ENCODE data around the gene ZSCAN21. TPM values are rescaled to one million over a fixed set of nuclear protein-coding genes. Genes with fewer than 3 reads are reported as not detected.

ZSCAN21 gene
- total RNA-seq, 1 donor from 2014 or later: 11.6 TPM

DNA sequence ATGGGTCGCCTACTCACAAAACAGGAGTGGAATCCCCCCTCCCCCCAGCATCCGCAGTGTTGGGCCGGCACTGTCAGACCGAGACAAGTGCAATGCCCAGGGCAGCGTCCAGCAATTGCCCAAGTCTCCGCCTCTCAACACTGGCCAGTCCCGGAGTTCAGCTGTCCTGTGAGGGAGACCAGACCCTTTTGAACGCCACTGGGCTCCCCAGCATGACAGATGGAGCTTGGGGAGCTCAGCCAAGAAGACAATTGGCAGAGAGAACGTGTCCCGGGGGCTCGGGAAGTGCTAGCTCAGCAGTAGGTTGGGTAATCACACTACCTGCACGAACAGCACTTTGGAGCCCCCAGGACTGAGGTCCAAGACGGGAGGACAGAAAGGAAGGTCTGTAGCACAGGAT lies 43.9 kb downstream of the ZSCAN21 start:
- Histone ChIP-seq H3K36me3 (ENCODE audit: control insufficient read depth, insufficient read depth, low read length) (peaks cover 56% of the 10 kb centered on the region), H3K4me3 (ENCODE audit: low read depth, low read length) (no peak overlapping the region), H3K27me3 (ENCODE audit: control insufficient read depth, insufficient read depth, low read length) (no peaks in the 10 kb centered on the region)
- FAIRE-seq (no peak), DNase-seq (ENCODE audit: low read depth) (no peak)
- TF ChIP-seq, protein P1, sequence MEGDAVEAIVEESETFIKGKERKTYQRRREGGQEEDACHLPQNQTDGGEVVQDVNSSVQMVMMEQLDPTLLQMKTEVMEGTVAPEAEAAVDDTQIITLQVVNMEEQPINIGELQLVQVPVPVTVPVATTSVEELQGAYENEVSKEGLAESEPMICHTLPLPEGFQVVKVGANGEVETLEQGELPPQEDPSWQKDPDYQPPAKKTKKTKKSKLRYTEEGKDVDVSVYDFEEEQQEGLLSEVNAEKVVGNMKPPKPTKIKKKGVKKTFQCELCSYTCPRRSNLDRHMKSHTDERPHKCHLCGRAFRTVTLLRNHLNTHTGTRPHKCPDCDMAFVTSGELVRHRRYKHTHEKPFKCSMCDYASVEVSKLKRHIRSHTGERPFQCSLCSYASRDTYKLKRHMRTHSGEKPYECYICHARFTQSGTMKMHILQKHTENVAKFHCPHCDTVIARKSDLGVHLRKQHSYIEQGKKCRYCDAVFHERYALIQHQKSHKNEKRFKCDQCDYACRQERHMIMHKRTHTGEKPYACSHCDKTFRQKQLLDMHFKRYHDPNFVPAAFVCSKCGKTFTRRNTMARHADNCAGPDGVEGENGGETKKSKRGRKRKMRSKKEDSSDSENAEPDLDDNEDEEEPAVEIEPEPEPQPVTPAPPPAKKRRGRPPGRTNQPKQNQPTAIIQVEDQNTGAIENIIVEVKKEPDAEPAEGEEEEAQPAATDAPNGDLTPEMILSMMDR (IDR thresholded peaks at IDR 0.05; ENCODE audit: insufficient read depth, low read length, severe bottlenecking): no peak

DNA sequence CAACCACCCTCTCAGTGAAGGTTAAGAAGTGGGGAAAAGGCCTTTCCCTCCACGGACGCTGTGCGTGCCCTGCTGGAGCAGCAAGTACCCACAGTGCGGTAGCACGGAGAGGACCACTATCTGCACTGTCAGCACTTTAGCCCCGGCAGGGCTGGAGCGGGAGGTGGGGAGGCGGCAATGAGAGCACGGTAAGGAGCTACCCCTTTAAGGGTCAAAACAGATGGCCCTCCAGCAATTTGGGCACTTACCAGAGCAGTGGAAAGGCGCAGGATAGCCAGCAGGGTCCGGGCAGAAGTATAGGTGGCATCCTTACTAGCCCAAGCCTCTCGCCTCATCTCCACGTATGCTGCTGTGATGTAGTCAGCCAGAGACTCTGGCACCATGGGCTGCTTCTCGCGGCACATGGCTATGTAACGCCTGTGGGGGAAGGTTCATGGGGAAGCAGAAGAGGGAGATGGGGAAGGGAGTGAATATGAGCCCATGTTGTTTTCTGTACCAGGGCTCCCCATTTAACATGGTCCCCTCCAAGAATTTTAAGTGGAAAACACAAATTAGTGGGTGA lies 44.4 kb downstream of the ZSCAN21 start:
- H3K36me3 ChIP-seq (ENCODE audit: control insufficient read depth, insufficient read depth, low read length): peaks cover 57% of the 10 kb centered on the region

DNA sequence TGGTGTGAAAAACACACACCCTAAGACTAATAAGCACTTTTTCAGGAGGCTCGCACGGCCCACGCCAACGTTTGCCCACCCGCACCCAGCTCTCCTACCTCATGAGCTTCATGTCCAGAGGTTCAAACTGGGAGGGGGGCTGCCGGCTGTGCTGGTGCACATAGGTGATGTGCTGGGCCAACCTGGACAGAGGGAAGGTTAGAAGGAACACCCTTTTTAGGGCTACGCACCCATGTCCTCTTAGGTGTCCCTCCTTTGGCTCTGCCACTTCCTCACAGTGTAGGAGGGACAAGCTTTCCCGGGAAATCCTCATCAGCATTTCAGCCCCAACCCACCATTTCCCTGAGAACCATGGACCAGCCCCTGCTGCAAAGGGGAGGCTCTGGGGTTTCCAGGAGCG lies 45.7 kb downstream of the ZSCAN21 start:
- Histone ChIP-seq H3K4me3 (ENCODE audit: low read depth, low read length) (no peak overlapping the region), H3K27me3 (ENCODE audit: control insufficient read depth, insufficient read depth, low read length) (no peaks in the 10 kb centered on the region), H3K36me3 (ENCODE audit: control insufficient read depth, insufficient read depth, low read length) (peaks cover 59% of the 10 kb centered on the region)
- DNase-seq (ENCODE audit: low read depth): no peak
- no peak for FAIRE-seq
- TF ChIP-seq, protein P1 (IDR thresholded peaks at IDR 0.05; ENCODE audit: insufficient read depth, low read length, severe bottlenecking): no peak

More for the DNA sequence above, 44.4 kb downstream of the ZSCAN21 start:
- FAIRE-seq (no peak), DNase-seq (ENCODE audit: low read depth) (no peak)
- TF ChIP-seq, protein P1 (IDR thresholded peaks at IDR 0.05; ENCODE audit: insufficient read depth, low read length, severe bottlenecking): no peak
- Histone ChIP-seq H3K4me3 (ENCODE audit: low read depth, low read length) (no peak overlapping the region), H3K27me3 (ENCODE audit: control insufficient read depth, insufficient read depth, low read length) (no peaks in the 10 kb centered on the region)

DNA sequence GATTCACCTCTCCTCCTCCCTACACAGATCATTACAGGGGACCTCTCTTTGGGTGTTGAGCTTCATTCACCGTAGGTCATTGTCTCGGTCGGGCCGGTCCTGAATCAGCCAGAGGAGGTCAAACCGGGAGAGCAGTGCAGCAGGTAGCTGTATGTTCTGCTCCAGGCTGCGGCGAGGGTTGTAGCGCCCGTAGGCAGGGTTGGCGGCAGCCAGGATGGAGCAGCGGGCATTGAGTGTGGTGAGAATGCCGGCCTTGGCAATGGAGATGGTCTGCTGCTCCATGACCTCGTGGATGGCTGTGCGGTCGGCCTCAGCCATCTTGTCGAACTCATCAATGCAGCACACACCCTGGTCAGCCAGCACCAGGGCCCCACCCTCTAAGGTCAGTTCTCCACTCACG lies 46.1 kb downstream of the ZSCAN21 start:
- no peak overlapping the region for H3K4me3 ChIP-seq (ENCODE audit: low read depth, low read length)
- H3K27me3 ChIP-seq (ENCODE audit: control insufficient read depth, insufficient read depth, low read length): no peaks in the 10 kb centered on the region
- TF ChIP-seq, protein P1 (IDR thresholded peaks at IDR 0.05; ENCODE audit: insufficient read depth, low read length, severe bottlenecking): no peak
- FAIRE-seq (no peak), DNase-seq (ENCODE audit: low read depth) (no peak)
- H3K36me3 ChIP-seq (ENCODE audit: control insufficient read depth, insufficient read depth, low read length): peaks cover 56% of the 10 kb centered on the region

GRCh38 chr7:100098913-100099312 lies 49.3 kb downstream of the ZSCAN21 start:
- TF ChIP-seq, protein P1 (IDR thresholded peaks at IDR 0.05; ENCODE audit: insufficient read depth, low read length, severe bottlenecking): no peak
- Histone ChIP-seq H3K36me3 (ENCODE audit: control insufficient read depth, insufficient read depth, low read length) (peaks cover 36% of the 10 kb centered on the region), H3K27me3 (ENCODE audit: control insufficient read depth, insufficient read depth, low read length) (no peaks in the 10 kb centered on the region), H3K4me3 (ENCODE audit: low read depth, low read length) (no peak overlapping the region)
- FAIRE-seq (no peak), DNase-seq (ENCODE audit: low read depth) (no peak)

DNA sequence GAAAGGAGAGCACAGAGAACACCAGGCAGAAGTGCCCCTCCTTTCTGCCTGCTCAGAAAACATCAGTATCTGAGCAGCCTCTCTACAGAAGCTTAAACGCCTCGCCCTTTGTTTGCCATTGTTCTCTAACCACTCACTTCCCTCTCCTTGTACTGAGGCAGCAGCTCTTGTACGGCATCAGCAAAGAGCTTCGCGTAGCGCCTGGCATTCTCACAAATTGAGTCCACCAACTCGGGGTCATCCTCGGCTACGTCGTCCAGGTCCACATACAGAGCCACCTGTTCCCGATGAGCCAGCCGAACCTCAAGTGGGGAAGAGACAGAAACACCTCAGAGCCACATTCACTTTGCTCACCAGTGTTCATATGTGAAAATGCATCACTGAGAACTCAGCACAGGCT lies 49.9 kb downstream of the ZSCAN21 start:
- TF ChIP-seq, protein P1 (IDR thresholded peaks at IDR 0.05; ENCODE audit: insufficient read depth, low read length, severe bottlenecking): no peak
- FAIRE-seq: no peak
- Histone ChIP-seq H3K27me3 (ENCODE audit: control insufficient read depth, insufficient read depth, low read length) (no peaks in the 10 kb centered on the region), H3K36me3 (ENCODE audit: control insufficient read depth, insufficient read depth, low read length) (peaks cover 33% of the 10 kb centered on the region), H3K4me3 (ENCODE audit: low read depth, low read length) (peak overlapping the region; percentile 69)
- no peak for DNase-seq (ENCODE audit: low read depth)

All from bronchial epithelial cell (primary cell).